Progenitor cell of endocrine pancreas (in vitro differentiated cells): ENCODE results near the gene GBGT1. TPM values are rescaled to one million over a fixed set of nuclear protein-coding genes. Genes with fewer than 3 reads are reported as not detected.

Experiments used
- DNase-seq: peaks from one replicate; pipeline ENCODE4 v3.0.0; 2021; ENCODE audit warnings: low spot score; ENCODE audit not compliant: unreplicated experiment
- H3K27ac Mint-ChIP-seq: 2 replicates; pipeline ENCODE4 v1.8.0; 2021; ENCODE audit warnings: mild to moderate bottlenecking, moderate library complexity, mixed read lengths
- H3K27me3 Mint-ChIP-seq: 2 replicates; pipeline ENCODE4 v1.8.0; 2021; ENCODE audit warnings: mixed read lengths
- H3K36me3 Mint-ChIP-seq: 2 replicates; pipeline ENCODE4 v1.8.0; 2022; ENCODE audit warnings: mixed read lengths; ENCODE audit not compliant: insufficient read depth
- H3K4me1 Mint-ChIP-seq: 2 replicates; pipeline ENCODE4 v1.8.0; 2021; ENCODE audit warnings: low read depth, mixed read lengths
- H3K4me3 Mint-ChIP-seq: 2 replicates; pipeline ENCODE4 v1.8.0; 2021; ENCODE audit warnings: low read depth, mild to moderate bottlenecking, moderate library complexity, mixed read lengths
- H3K9me3 Mint-ChIP-seq: 2 replicates; pipeline ENCODE4 v1.8.0; 2021; ENCODE audit warnings: low read depth, mixed read lengths
- total RNA-seq: library from RNA; stranded (reverse); gene quantifications from 2 replicates; pipeline ENCODE4 v1.2.1, GENCODE V29; 2021
- TF ChIP-seq, protein P1 (sequence below): fragments of 200-600 bp; sonication (generic); IDR thresholded peaks from one replicate; pipeline ENCODE4 v1.5.0; 2021; ENCODE audit warnings: antibody characterized with exemption, mild to moderate bottlenecking; ENCODE audit not compliant: unreplicated experiment

Gene GBGT1
- total RNA-seq, 1 donor from 2014 or later: 5.2 TPM

GRCh38 chr9:133112663-133113026 lies 51.1 kb downstream of the GBGT1 start:
- H3K36me3 Mint-ChIP-seq: peaks cover 4% of the 10 kb centered on the region
- no peaks in the 10 kb centered on the region for H3K27me3 Mint-ChIP-seq
- TF ChIP-seq, protein P1, sequence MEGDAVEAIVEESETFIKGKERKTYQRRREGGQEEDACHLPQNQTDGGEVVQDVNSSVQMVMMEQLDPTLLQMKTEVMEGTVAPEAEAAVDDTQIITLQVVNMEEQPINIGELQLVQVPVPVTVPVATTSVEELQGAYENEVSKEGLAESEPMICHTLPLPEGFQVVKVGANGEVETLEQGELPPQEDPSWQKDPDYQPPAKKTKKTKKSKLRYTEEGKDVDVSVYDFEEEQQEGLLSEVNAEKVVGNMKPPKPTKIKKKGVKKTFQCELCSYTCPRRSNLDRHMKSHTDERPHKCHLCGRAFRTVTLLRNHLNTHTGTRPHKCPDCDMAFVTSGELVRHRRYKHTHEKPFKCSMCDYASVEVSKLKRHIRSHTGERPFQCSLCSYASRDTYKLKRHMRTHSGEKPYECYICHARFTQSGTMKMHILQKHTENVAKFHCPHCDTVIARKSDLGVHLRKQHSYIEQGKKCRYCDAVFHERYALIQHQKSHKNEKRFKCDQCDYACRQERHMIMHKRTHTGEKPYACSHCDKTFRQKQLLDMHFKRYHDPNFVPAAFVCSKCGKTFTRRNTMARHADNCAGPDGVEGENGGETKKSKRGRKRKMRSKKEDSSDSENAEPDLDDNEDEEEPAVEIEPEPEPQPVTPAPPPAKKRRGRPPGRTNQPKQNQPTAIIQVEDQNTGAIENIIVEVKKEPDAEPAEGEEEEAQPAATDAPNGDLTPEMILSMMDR: no peak
- H3K27ac Mint-ChIP-seq: no peak overlapping the region
- no peaks in the 10 kb centered on the region for H3K9me3 Mint-ChIP-seq
- no peak for DNase-seq
- H3K4me1 Mint-ChIP-seq: peaks cover 2% of the 10 kb centered on the region
- H3K4me3 Mint-ChIP-seq: no peak overlapping the region

GRCh38 chr9:133111808-133112662 lies 51.7 kb downstream of the GBGT1 start:
- Mint-ChIP-seq H3K27me3 (no peaks in the 10 kb centered on the region), H3K9me3 (no peaks in the 10 kb centered on the region), H3K4me3 (no peak overlapping the region), H3K27ac (no peak overlapping the region), H3K36me3 (peaks cover 4% of the 10 kb centered on the region), H3K4me1 (peaks cover 2% of the 10 kb centered on the region)
- DNase-seq: no peak
- TF ChIP-seq, protein P1: no peak

GRCh38 chr9:133109931-133110650 lies 53.6 kb downstream of the GBGT1 start:
- peaks cover 2% of the 10 kb centered on the region for H3K4me1 Mint-ChIP-seq
- H3K27ac Mint-ChIP-seq: no peak overlapping the region
- H3K9me3 Mint-ChIP-seq: no peaks in the 10 kb centered on the region
- no peak for DNase-seq
- peaks cover 8% of the 10 kb centered on the region for H3K36me3 Mint-ChIP-seq
- H3K4me3 Mint-ChIP-seq: no peak overlapping the region
- no peaks in the 10 kb centered on the region for H3K27me3 Mint-ChIP-seq
- TF ChIP-seq, protein P1: no peak

- H3K4me3 Mint-ChIP-seq: no peak overlapping the region
- H3K27me3 Mint-ChIP-seq: no peaks in the 10 kb centered on the region
- H3K4me1 Mint-ChIP-seq: peaks cover under 1% of the 10 kb centered on the region
- H3K27ac Mint-ChIP-seq: no peak overlapping the region
- H3K9me3 Mint-ChIP-seq: no peaks in the 10 kb centered on the region
- H3K36me3 Mint-ChIP-seq: peaks cover 8% of the 10 kb centered on the region
- TF ChIP-seq, protein P1: no peak
- no peak for DNase-seq
Observed at GRCh38 chr9:133108794-133109641, 54.7 kb downstream of the GBGT1 start.
